ENCODE measurements around the gene TOMM5.

The TOMM5 gene

DNA sequence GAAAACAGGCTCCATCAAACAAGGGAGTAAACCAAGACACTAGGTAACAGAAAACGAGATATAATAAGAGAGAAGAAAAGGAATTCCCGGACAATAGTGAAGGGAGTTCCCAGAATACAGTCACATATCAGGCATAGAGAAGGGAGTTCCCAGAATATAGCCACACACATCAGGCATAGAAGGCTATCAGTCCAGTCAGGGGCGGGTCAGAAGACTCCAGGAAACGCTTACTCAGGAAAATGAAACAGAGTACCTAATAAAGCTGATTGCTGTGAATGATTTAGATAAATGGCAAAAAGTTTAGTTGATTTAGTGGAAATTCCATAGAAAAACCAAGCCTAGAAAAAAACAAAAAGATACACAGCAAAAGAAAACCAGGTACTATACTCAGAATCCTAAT, 4.9 kb downstream of the TOMM5 start:
- Histone ChIP-seq H3K9ac (ENCODE audit: low read length in 5 of 5) (no peak overlapping the region), H3K27ac (ENCODE audit: low read depth, low read length) (no peak overlapping the region), H3K4me1 (ENCODE audit: control insufficient read depth in 5 of 5, insufficient read depth in 5 of 5, low read length in 5 of 5) (peaks cover 6 to 24% (median 18%) of the 10 kb centered on the region in 5 donors), H3K9me3 (ENCODE audit: control insufficient read depth in 5 of 5, low read length in 5 of 5) (no peaks in the 10 kb centered on the region), H3K36me3 (ENCODE audit: control insufficient read depth in 5 of 5, insufficient read depth in 5 of 5, low read length in 5 of 5) (peaks cover 34 to 58% (median 47%) of the 10 kb centered on the region in 5 donors), H3K27me3 (ENCODE audit: control insufficient read depth in 5 of 5, insufficient read depth in 4 of 5, low read length in 5 of 5) (no peaks in the 10 kb centered on the region), H3K4me3 (ENCODE audit: low read depth in 1 of 5, low read length in 5 of 5) (no peak overlapping the region)

GRCh38 chr9:37583522-37584121, 8.8 kb downstream of the TOMM5 start:
- H3K27me3 ChIP-seq (ENCODE audit: control insufficient read depth in 5 of 5, insufficient read depth in 4 of 5, low read length in 5 of 5): no peaks in the 10 kb centered on the region
- no peaks in the 10 kb centered on the region for H3K9me3 ChIP-seq (ENCODE audit: control insufficient read depth in 5 of 5, low read length in 5 of 5)
- no peak overlapping the region for H3K4me3 ChIP-seq (ENCODE audit: low read depth in 1 of 5, low read length in 5 of 5)
- no peak overlapping the region for H3K27ac ChIP-seq (ENCODE audit: low read depth, low read length)
- H3K36me3 ChIP-seq (ENCODE audit: control insufficient read depth in 5 of 5, insufficient read depth in 5 of 5, low read length in 5 of 5): peaks cover 34 to 57% (median 48%) of the 10 kb centered on the region in 5 donors
- no peak overlapping the region for H3K9ac ChIP-seq (ENCODE audit: low read length in 5 of 5)
- H3K4me1 ChIP-seq (ENCODE audit: control insufficient read depth in 5 of 5, insufficient read depth in 5 of 5, low read length in 5 of 5): no peaks in the 10 kb centered on the region

- no peaks in the 10 kb centered on the region for H3K27me3 ChIP-seq (ENCODE audit: control insufficient read depth in 5 of 5, insufficient read depth in 4 of 5, low read length in 5 of 5)
- H3K9ac ChIP-seq (ENCODE audit: low read length in 5 of 5): no peak overlapping the region
- H3K4me3 ChIP-seq (ENCODE audit: low read depth in 1 of 5, low read length in 5 of 5): no peak overlapping the region
- no peak overlapping the region for H3K27ac ChIP-seq (ENCODE audit: low read depth, low read length)
- H3K9me3 ChIP-seq (ENCODE audit: control insufficient read depth in 5 of 5, low read length in 5 of 5): no peaks in the 10 kb centered on the region
- no peaks in the 10 kb centered on the region for H3K4me1 ChIP-seq (ENCODE audit: control insufficient read depth in 5 of 5, insufficient read depth in 5 of 5, low read length in 5 of 5)
- H3K36me3 ChIP-seq (ENCODE audit: control insufficient read depth in 5 of 5, insufficient read depth in 5 of 5, low read length in 5 of 5): peaks cover 25 to 47% (median 38%) of the 10 kb centered on the region in 5 donors
Observed at GRCh38 chr9:37582548-37583157, 9.7 kb downstream of the TOMM5 start.

DNA sequence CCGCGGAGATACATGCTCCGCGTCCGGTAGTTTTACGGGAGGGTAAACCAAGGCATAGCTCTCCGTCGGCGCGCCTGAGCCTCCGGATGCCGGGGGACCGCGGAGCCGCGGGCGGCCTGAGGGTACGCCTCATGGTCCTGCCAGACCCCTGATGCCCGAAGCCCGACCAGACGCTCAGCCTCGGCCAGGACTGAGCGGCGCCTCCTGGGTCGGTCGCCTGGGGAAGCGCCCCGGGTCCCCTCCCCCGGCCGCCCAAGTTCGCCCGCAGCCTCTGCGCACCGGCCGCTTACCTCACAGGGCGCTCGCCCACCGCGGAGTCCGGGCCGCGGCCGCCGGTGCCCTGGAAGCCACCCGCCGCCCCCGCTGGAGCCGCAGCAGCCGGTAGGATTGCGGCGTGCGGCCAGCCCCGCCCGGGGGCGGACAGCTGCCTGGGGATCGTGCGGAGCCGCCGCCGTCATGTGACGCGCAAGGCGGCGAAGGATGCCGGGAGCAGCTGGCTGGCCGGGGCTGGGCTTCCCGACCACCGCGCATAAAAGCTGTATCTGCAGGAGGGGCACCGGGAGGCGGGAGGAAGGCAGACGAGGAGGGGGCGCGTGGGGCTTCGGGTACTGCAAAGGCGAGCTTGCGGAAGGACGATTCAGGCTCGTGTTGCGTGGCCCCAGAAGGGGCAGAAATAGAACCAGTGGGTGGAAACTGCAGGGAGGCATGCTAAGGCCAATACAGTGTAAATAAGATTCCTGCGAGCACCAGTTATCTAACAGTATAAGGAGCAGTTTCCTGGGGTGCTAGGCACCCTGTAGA, 16.3 kb downstream of the TOMM5 start, which contains the start of gene FBXO10:
TSS of gene FBXO10 (minus strand) at position 460 of the 801 bp plus-strand sequence. CDS start 34,612 bp downstream, outside the sequence.
- Histone ChIP-seq H3K9ac (ENCODE audit: low read length in 5 of 5) (peak within 1 kb of the TSS; percentile 73 to 95 (median 80)), H3K4me3 (ENCODE audit: low read depth in 1 of 5, low read length in 5 of 5) (peak within 1 kb of the TSS; percentile 80 to 89 (median 87)), H3K9me3 (ENCODE audit: control insufficient read depth in 5 of 5, low read length in 5 of 5) (no peaks in the 10 kb centered on the region), H3K36me3 (ENCODE audit: control insufficient read depth in 5 of 5, insufficient read depth in 5 of 5, low read length in 5 of 5) (peaks cover 0 to 4% (median 0%) of the 10 kb centered on the region in 5 donors), H3K27me3 (ENCODE audit: control insufficient read depth in 5 of 5, insufficient read depth in 4 of 5, low read length in 5 of 5) (no peaks in the 10 kb centered on the region), H3K27ac (ENCODE audit: low read depth, low read length) (peak within 1 kb of the TSS; percentile 60), H3K4me1 (ENCODE audit: control insufficient read depth in 5 of 5, insufficient read depth in 5 of 5, low read length in 5 of 5) (peaks cover 2 to 30% (median 23%) of the 10 kb centered on the region in 5 donors)

- Histone ChIP-seq H3K27ac (ENCODE audit: low read depth, low read length) (peak overlapping the region; percentile 60), H3K4me1 (ENCODE audit: control insufficient read depth in 5 of 5, insufficient read depth in 5 of 5, low read length in 5 of 5) (peaks cover 2 to 30% (median 23%) of the 10 kb centered on the region in 5 donors), H3K4me3 (ENCODE audit: low read depth in 1 of 5, low read length in 5 of 5) (peak overlapping the region; percentile 80 to 89 (median 87)), H3K27me3 (ENCODE audit: control insufficient read depth in 5 of 5, insufficient read depth in 4 of 5, low read length in 5 of 5) (no peaks in the 10 kb centered on the region), H3K36me3 (ENCODE audit: control insufficient read depth in 5 of 5, insufficient read depth in 5 of 5, low read length in 5 of 5) (peaks cover 0 to under 1% (median 0%) of the 10 kb centered on the region in 5 donors), H3K9me3 (ENCODE audit: control insufficient read depth in 5 of 5, low read length in 5 of 5) (no peaks in the 10 kb centered on the region), H3K9ac (ENCODE audit: low read length in 5 of 5) (peak overlapping the region; percentile 73 to 95 (median 80))
Observed at GRCh38 chr9:37575511-37575914, 16.9 kb downstream of the TOMM5 start.

- Histone ChIP-seq H3K9me3 (ENCODE audit: control insufficient read depth in 5 of 5, low read length in 5 of 5) (no peaks in the 10 kb centered on the region), H3K4me3 (ENCODE audit: low read depth in 1 of 5, low read length in 5 of 5) (peak overlapping the region in 3 of 5 donors; percentile 80 to 87 (median 85)), H3K36me3 (ENCODE audit: control insufficient read depth in 5 of 5, insufficient read depth in 5 of 5, low read length in 5 of 5) (no peaks in the 10 kb centered on the region), H3K4me1 (ENCODE audit: control insufficient read depth in 5 of 5, insufficient read depth in 5 of 5, low read length in 5 of 5) (peaks cover 2 to 30% (median 23%) of the 10 kb centered on the region in 5 donors), H3K27me3 (ENCODE audit: control insufficient read depth in 5 of 5, insufficient read depth in 4 of 5, low read length in 5 of 5) (no peaks in the 10 kb centered on the region), H3K27ac (ENCODE audit: low read depth, low read length) (no peak overlapping the region), H3K9ac (ENCODE audit: low read length in 5 of 5) (peak overlapping the region in 4 of 5 donors; percentile 46 to 95 (median 78))
Observed at GRCh38 chr9:37575001-37575400, 17.4 kb downstream of the TOMM5 start.

DNA sequence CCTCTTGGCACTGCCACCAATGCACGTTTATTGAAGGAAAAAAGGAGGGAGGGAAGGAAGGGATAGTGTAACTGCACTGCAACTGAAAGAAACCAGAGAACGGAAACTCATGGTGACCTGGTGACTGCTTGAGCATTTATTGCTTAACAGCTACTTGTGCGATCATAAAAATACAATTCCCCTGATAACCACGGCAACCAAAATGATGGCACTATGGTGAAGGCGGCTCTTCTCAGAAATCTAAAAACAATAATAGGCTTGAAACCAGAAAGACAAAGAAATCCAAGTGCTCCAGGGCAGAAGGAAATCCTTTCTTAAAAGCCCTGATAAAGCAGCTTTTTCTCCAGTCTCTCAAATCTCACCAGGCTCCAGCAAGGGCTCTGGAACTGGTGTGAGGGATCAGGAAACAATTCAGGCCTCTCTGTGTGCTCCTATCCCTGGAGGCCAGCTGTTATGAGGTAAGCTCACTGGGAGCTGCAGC, 18.1 kb downstream of the TOMM5 start:
- Histone ChIP-seq H3K27me3 (ENCODE audit: control insufficient read depth in 5 of 5, insufficient read depth in 4 of 5, low read length in 5 of 5) (no peaks in the 10 kb centered on the region), H3K9ac (ENCODE audit: low read length in 5 of 5) (peak overlapping the region in 1 of 5 donors; percentile 6), H3K4me1 (ENCODE audit: control insufficient read depth in 5 of 5, insufficient read depth in 5 of 5, low read length in 5 of 5) (peaks cover 2 to 30% (median 23%) of the 10 kb centered on the region in 5 donors), H3K36me3 (ENCODE audit: control insufficient read depth in 5 of 5, insufficient read depth in 5 of 5, low read length in 5 of 5) (no peaks in the 10 kb centered on the region), H3K4me3 (ENCODE audit: low read depth in 1 of 5, low read length in 5 of 5) (no peak overlapping the region), H3K9me3 (ENCODE audit: control insufficient read depth in 5 of 5, low read length in 5 of 5) (no peaks in the 10 kb centered on the region), H3K27ac (ENCODE audit: low read depth, low read length) (no peak overlapping the region)

DNA sequence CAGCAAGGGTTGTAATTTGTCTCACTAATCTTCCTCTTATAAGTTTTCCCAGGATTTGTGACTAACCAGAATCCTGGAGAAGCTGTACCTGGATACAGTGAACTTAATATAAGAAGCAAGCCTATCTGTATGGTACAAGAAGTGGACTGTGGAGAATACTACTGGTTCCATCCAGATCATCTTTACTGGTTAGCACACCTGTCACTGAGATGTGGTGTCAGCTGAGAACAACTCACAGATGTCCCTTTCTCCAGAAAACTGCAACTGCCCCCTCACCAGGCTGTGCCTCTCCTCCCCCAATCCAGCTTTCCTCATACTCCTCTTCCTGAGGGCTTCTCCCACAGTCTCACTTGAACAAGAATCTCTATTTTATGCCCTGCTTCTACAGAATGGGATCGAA, 21.1 kb downstream of the TOMM5 start:
- no peaks in the 10 kb centered on the region for H3K27me3 ChIP-seq (ENCODE audit: control insufficient read depth in 5 of 5, insufficient read depth in 4 of 5, low read length in 5 of 5)
- no peaks in the 10 kb centered on the region for H3K9me3 ChIP-seq (ENCODE audit: control insufficient read depth in 5 of 5, low read length in 5 of 5)
- no peaks in the 10 kb centered on the region for H3K36me3 ChIP-seq (ENCODE audit: control insufficient read depth in 5 of 5, insufficient read depth in 5 of 5, low read length in 5 of 5)
- H3K4me1 ChIP-seq (ENCODE audit: control insufficient read depth in 5 of 5, insufficient read depth in 5 of 5, low read length in 5 of 5): peaks cover 2 to 22% (median 17%) of the 10 kb centered on the region in 5 donors
- no peak overlapping the region for H3K27ac ChIP-seq (ENCODE audit: low read depth, low read length)
- no peak overlapping the region for H3K4me3 ChIP-seq (ENCODE audit: low read depth in 1 of 5, low read length in 5 of 5)
- H3K9ac ChIP-seq (ENCODE audit: low read length in 5 of 5): no peak overlapping the region

GRCh38 chr9:37566716-37567115, 25.7 kb downstream of the TOMM5 start:
- Histone ChIP-seq H3K9ac (ENCODE audit: low read length in 5 of 5) (no peak overlapping the region), H3K27ac (ENCODE audit: low read depth, low read length) (no peak overlapping the region), H3K9me3 (ENCODE audit: control insufficient read depth in 5 of 5, low read length in 5 of 5) (no peaks in the 10 kb centered on the region), H3K27me3 (ENCODE audit: control insufficient read depth in 5 of 5, insufficient read depth in 4 of 5, low read length in 5 of 5) (no peaks in the 10 kb centered on the region), H3K36me3 (ENCODE audit: control insufficient read depth in 5 of 5, insufficient read depth in 5 of 5, low read length in 5 of 5) (peaks cover 0 to 6% (median 0%) of the 10 kb centered on the region in 5 donors), H3K4me1 (ENCODE audit: control insufficient read depth in 5 of 5, insufficient read depth in 5 of 5, low read length in 5 of 5) (no peaks in the 10 kb centered on the region), H3K4me3 (ENCODE audit: low read depth in 1 of 5, low read length in 5 of 5) (no peak overlapping the region)

Measured in subcutaneous abdominal adipose tissue (tissue), 5 donors.